CD4-positive, alpha-beta T cell treated with Interleukin-15 for 1 hour (primary cell): ENCODE results near the gene GABRR3.

Experiments
- DNase-seq: peaks from one replicate; pipeline ENCODE4 v3.0.0-alpha.2; 2020

The GABRR3 gene

GRCh38 chr3:97954228-97954827 is 80.8 kb downstream of the GABRR3 start:
- DNase-seq, result no peak

DNA sequence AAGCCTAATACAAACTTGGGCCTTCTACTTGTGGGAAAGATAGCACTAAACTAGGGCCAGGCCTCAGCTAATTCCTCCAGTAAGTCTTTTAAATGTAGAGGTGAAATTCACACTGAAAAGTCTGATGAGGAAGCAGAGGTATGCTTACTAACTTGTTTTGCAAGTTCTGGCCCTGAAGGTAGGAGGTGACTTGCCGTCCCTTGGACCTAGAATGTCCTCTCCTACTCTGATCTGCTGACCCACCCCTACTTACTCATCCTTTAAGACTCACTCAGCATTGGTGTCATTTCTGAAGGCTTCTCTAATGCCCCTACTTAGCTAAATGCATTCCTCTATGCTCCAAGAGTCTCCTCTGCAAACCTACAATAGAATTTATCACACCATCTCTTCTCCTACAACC is 82.2 kb downstream of the GABRR3 start:
- no peak for DNase-seq

- DNase-seq, result peak; percentile 41
These were observed 82.8 kb downstream of the GABRR3 start for GRCh38 chr3:97952280-97952679.

GRCh38 chr3:97950360-97950759 is 84.8 kb downstream of the GABRR3 start:
- DNase-seq, result no peak

DNA sequence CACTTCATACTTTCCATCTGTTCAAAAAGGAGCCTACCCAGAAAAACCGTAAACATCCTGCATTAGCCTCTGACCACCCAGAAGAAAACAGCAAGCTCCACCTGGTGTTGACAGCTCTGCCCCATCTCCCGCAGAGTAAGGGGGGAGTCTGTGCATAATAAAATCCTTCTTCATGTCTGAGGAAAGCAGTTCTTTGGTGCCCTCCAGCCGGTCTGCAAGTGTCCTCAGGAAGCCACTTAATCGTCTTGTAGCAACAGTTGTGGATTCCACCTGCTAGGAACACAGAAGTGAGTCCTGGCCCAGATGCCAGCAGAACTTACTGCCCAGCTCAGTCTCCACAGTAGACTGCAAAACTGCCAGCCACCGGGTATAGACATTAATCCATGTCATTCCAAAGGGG is 85.4 kb downstream of the GABRR3 start:
- DNase-seq, result no peak

GRCh38 chr3:97949110-97949485 is 86.0 kb downstream of the GABRR3 start:
- DNase-seq, result no peak

DNA sequence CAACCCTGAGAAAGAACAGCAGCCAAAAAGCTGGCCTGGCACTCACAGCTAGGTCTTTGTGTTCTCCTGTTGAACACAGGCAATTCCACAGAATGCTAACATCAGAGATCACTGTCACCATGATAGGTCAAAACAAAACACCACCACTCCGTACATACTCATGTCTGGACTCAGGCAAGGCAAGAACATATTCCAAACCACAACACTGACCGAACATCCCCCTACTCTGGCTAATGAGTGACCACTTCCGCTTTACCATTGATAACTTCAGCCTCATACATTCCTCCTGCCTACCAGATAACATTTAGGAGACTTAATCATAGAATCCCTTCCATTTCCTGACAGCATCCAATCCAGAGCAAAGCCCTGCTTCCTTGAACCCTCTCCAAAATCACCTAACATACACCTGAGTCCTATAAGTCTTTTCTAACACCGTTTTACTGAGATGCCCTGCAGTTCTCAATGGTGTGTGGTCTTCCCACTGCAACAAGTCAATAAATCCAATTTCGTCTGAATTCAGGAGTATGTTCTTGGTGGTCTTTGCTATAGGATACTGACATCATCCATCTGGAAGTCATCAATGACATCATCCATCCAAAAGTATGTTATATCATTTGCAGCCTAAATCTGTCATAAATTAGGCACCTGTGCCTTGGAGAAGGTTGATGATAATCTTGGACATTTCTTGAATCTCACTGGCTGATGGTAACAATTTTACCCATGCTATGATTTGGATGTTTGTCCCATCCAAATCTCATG is 86.6 kb downstream of the GABRR3 start:
- DNase-seq, result no peak

- DNase-seq, result no peak
These were observed 92.1 kb downstream of the GABRR3 start for GRCh38 chr3:97942801-97943546.

GRCh38 chr3:97940034-97940433 is 95.1 kb downstream of the GABRR3 start:
- no peak for DNase-seq

GRCh38 chr3:97939401-97939800 is 95.7 kb downstream of the GABRR3 start:
- no peak for DNase-seq

- DNase-seq, result no peak
These were observed 96.7 kb downstream of the GABRR3 start for GRCh38 chr3:97938444-97938843.

DNA sequence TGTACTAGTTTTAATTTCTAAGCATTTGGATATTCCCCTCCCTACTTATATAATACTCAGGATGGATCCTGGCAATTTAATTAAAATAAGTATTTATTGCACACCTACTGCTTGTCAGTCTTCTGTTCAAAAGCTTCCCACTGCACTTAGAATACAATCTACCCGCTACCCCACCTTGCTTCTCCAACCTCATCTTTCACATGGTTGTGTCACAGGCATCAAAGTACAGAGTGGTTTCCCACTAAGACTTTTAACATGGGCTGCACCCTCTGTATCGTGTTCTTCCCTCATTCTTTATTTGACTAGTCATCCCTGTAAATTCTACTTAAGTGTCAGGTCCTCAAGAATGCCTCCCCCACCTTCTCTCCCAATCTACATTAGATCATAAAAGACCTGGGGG is 97.9 kb downstream of the GABRR3 start:
- no peak for DNase-seq

- no peak for DNase-seq
These were observed 99.3 kb downstream of the GABRR3 start for GRCh38 chr3:97935842-97936241.
